OCI-LY1 (cell line): ENCODE data around the gene SLC35G2.
A peak's percentile ranks its signal among the peaks of the same experiment; 100 is the strongest.

ENCODE experiments used
- H2AFZ ChIP-seq: fragments of 200-600 bp; sonication (generic), shearing (Covaris generic); 2 replicates; pipeline ENCODE4 v1.6.0; 2014; ENCODE audit warnings: antibody characterized with exemption, mild to moderate bottlenecking, low read length
- H3F3A ChIP-seq: fragments of 200-600 bp; sonication (generic), shearing (Covaris generic); 2 replicates; pipeline ENCODE4 v1.6.0; 2014; ENCODE audit warnings: mild to moderate bottlenecking, antibody characterized with exemption, low read length, moderate library complexity; ENCODE audit not compliant: insufficient read depth
- H3K27ac ChIP-seq: fragments of 200-600 bp; sonication (generic); 2 replicates; pipeline ENCODE4 v1.5.1; 2014; ENCODE audit warnings: low read length, mixed run types, mild to moderate bottlenecking, low read depth; ENCODE audit not compliant: poor library complexity, severe bottlenecking
- H3K27me3 ChIP-seq: fragments of 200-600 bp; sonication (generic); 2 replicates; pipeline ENCODE4 v1.6.0; 2014; ENCODE audit warnings: antibody characterized with exemption, mild to moderate bottlenecking, low read length, moderate library complexity; ENCODE audit not compliant: insufficient read depth
- H3K36me3 ChIP-seq: fragments of 200-600 bp; sonication (generic); 2 replicates; pipeline ENCODE4 v1.6.1; 2014; ENCODE audit warnings: mild to moderate bottlenecking, antibody characterized with exemption, low read length, moderate library complexity, mixed read lengths; ENCODE audit not compliant: insufficient read depth
- H3K4me1 ChIP-seq: fragments of 200-600 bp; sonication (generic); 2 replicates; pipeline ENCODE4 v1.5.1; 2014; ENCODE audit warnings: mild to moderate bottlenecking, low read length, moderate library complexity; ENCODE audit not compliant: insufficient read depth, severe bottlenecking
- H3K4me2 ChIP-seq: fragments of 200-600 bp; sonication (generic), shearing (Covaris generic); 2 replicates; pipeline ENCODE4 v1.6.1; 2014; ENCODE audit warnings: low read length
- H3K4me3 ChIP-seq: fragments of 200-600 bp; sonication (generic); 2 replicates; pipeline ENCODE4 v1.5.1; 2014; ENCODE audit warnings: low read length, low read depth, mild to moderate bottlenecking, mixed read lengths; ENCODE audit not compliant: poor library complexity, severe bottlenecking
- H3K79me2 ChIP-seq: fragments of 200-600 bp; shearing (Covaris generic); 2 replicates; pipeline ENCODE4 v1.6.1; 2016; ENCODE audit warnings: mixed run types, low read length, mixed read lengths; ENCODE audit not compliant: insufficient read depth
- H3K9ac ChIP-seq: fragments of 200-600 bp; sonication (generic), shearing (Covaris generic); 2 replicates; pipeline ENCODE4 v1.6.1; 2014; ENCODE audit warnings: mild to moderate bottlenecking, low read length, mixed read lengths
- H3K9me2 ChIP-seq: fragments of 200-600 bp; sonication (generic), shearing (Covaris generic); 2 replicates; pipeline ENCODE4 v1.6.1; 2014; ENCODE audit warnings: low read depth, mild to moderate bottlenecking, low read length, mixed read lengths
- H3K9me3 ChIP-seq: fragments of 200-600 bp; shearing (Covaris generic); 2 replicates; pipeline ENCODE4 v1.6.1; 2014; ENCODE audit warnings: low read length, mixed read lengths
- H4K20me1 ChIP-seq: fragments of 200-600 bp; sonication (generic), shearing (Covaris generic); 2 replicates; pipeline ENCODE4 v1.6.0; 2016; ENCODE audit warnings: mild to moderate bottlenecking, low read length; ENCODE audit not compliant: insufficient read depth
- CTCF ChIP-seq: fragments of 200-600 bp; sonication (generic), shearing (Covaris generic); IDR thresholded peaks from 2 replicates; pipeline ENCODE4 v1.5.1; 2017; ENCODE audit warnings: mild to moderate bottlenecking, antibody characterized with exemption, low read length, moderate library complexity, mixed read lengths
- EZH2 ChIP-seq: fragments of 200-600 bp; sonication (generic), shearing (Covaris generic); IDR thresholded peaks from 2 replicates; pipeline ENCODE4 v1.8.0; 2017; ENCODE audit warnings: borderline replicate concordance, mixed run types, mild to moderate bottlenecking, antibody characterized with exemption, low read length, moderate library complexity, mixed read lengths

The SLC35G2 gene

GRCh38 chr3:136788154-136788553 lies 30.8 kb upstream of the SLC35G2 start:
- H2AFZ ChIP-seq, result peak overlapping the region; percentile 67; the same call in 1 of the 2 replicates
- H3K79me2 ChIP-seq, result no peaks in the 10 kb centered on the region
- no peak overlapping the region for H3K27ac ChIP-seq
- no peak overlapping the region for H3K4me2 ChIP-seq
- H3K9ac ChIP-seq, result no peak overlapping the region
- no peaks in the 10 kb centered on the region for H3K9me3 ChIP-seq
- no peak overlapping the region for H3K4me3 ChIP-seq
- no peaks in the 10 kb centered on the region for H3K36me3 ChIP-seq
- H3F3A ChIP-seq, result no peaks in the 10 kb centered on the region
- no peak for TF ChIP-seq EZH2
- TF ChIP-seq CTCF, result no peak
- H3K9me2 ChIP-seq, result no peaks in the 10 kb centered on the region
- H3K27me3 ChIP-seq, result no peaks in the 10 kb centered on the region
- no peaks in the 10 kb centered on the region for H4K20me1 ChIP-seq
- H3K4me1 ChIP-seq, result peaks cover 20% of the 10 kb centered on the region

GRCh38 chr3:136789976-136790375 lies 28.9 kb upstream of the SLC35G2 start:
- H3K27me3 ChIP-seq, result no peaks in the 10 kb centered on the region
- H4K20me1 ChIP-seq, result no peaks in the 10 kb centered on the region

GRCh38 chr3:136790786-136791185 lies 28.1 kb upstream of the SLC35G2 start:
- Histone ChIP-seq H4K20me1 (no peaks in the 10 kb centered on the region), H3K4me2 (no peak overlapping the region), H3K9me2 (no peaks in the 10 kb centered on the region), H3K36me3 (no peaks in the 10 kb centered on the region), H3K9ac (no peak overlapping the region), H3K79me2 (no peaks in the 10 kb centered on the region), H3K27me3 (no peaks in the 10 kb centered on the region), H3F3A (no peaks in the 10 kb centered on the region), H3K27ac (no peak overlapping the region), H2AFZ (no peak overlapping the region), H3K4me3 (no peak overlapping the region), H3K9me3 (no peaks in the 10 kb centered on the region), H3K4me1 (peaks cover 16% of the 10 kb centered on the region)
- no peak for TF ChIP-seq CTCF
- no peak for TF ChIP-seq EZH2

More at GRCh38 chr3:136789976-136790375, 28.9 kb upstream of the SLC35G2 start:
- Histone ChIP-seq H3K4me1 (peaks cover 16% of the 10 kb centered on the region), H3K4me3 (no peak overlapping the region), H3K4me2 (no peak overlapping the region), H3K9me2 (no peaks in the 10 kb centered on the region), H3K9ac (no peak overlapping the region), H2AFZ (no peak overlapping the region), H3F3A (no peaks in the 10 kb centered on the region), H3K27ac (no peak overlapping the region), H3K79me2 (no peaks in the 10 kb centered on the region), H3K36me3 (no peaks in the 10 kb centered on the region), H3K9me3 (no peaks in the 10 kb centered on the region)
- no peak for TF ChIP-seq EZH2
- no peak for TF ChIP-seq CTCF
